Thyroid gland (tissue), 4 donors: ENCODE results near the gene PCBP4.

Experiments
- CTCF ChIP-seq, 6 experiments: fragments of 200-600 bp in 3 of 6; fragments of 450-650 bp in 3 of 6; sonication (generic) in 3 of 6; IDR thresholded peaks; one replicate each; pipeline ENCODE4 v1.5.1; 2016 to 2019; ENCODE audit warnings: antibody characterized with exemption in 6 of 6, mild to moderate bottlenecking in 2 of 6, inconsistent platforms in 1 of 6, moderate library complexity in 1 of 6
- POLR2A ChIP-seq, 2 donors: fragments of 450-650 bp; IDR thresholded peaks; one replicate each; pipeline ENCODE4 v1.6.1; 2017; ENCODE audit warnings: antibody characterized with exemption in 2 of 2, mild to moderate bottlenecking in 2 of 2, moderate library complexity in 1 of 2

- TF ChIP-seq POLR2A (IDR thresholded peaks at IDR 0.05): no peak
- TF ChIP-seq CTCF (IDR thresholded peaks at IDR 0.05): no peak
Measured at GRCh38 chr3:51992017-51992682, 24.9 kb upstream of the PCBP4 start.
